Activated CD8-positive, alpha-beta memory T cell treated with anti-CD3 and anti-CD28 coated beads for 24 hours (primary cell): ENCODE measurements around the gene RGS17.
"Not testable (repeated sequence)": the region's sequence is repeated elsewhere in the genome, so short reads cannot be mapped to it uniquely, and the experiment has no call there.

Source experiments
- DNase-seq: peaks from one replicate; pipeline ENCODE4 v3.0.0-alpha.2; 2020

Gene RGS17

GRCh38 chr6:153121311-153121710 lies 9.8 kb downstream of the RGS17 start:
- no peak for DNase-seq

- no peak for DNase-seq
These were observed 12.8 kb downstream of the RGS17 start for GRCh38 chr6:153117986-153118879.

- not testable (repeated sequence) for DNase-seq
These were observed 20.0 kb downstream of the RGS17 start for GRCh38 chr6:153111082-153111481.

GRCh38 chr6:153110612-153111011 lies 20.5 kb downstream of the RGS17 start:
- DNase-seq = not testable (repeated sequence)

- no peak for DNase-seq
These were observed 22.8 kb downstream of the RGS17 start for GRCh38 chr6:153108315-153108714.

- no peak for DNase-seq
These were observed 25.1 kb downstream of the RGS17 start for GRCh38 chr6:153106021-153106420.

GRCh38 chr6:153104220-153104619 lies 26.9 kb downstream of the RGS17 start:
- DNase-seq = no peak

GRCh38 chr6:153103319-153103655 lies 27.8 kb downstream of the RGS17 start:
- DNase-seq = no peak

GRCh38 chr6:153102605-153103318 lies 28.3 kb downstream of the RGS17 start:
- DNase-seq = no peak

- no peak for DNase-seq
These were observed 29.6 kb downstream of the RGS17 start for GRCh38 chr6:153101461-153101860.

- no peak for DNase-seq
These were observed 31.4 kb downstream of the RGS17 start for GRCh38 chr6:153099636-153100035.

- DNase-seq = no peak
These were observed 34.3 kb downstream of the RGS17 start for GRCh38 chr6:153096792-153097191.

GRCh38 chr6:153096031-153096430 lies 35.1 kb downstream of the RGS17 start:
- DNase-seq = no peak

GRCh38 chr6:153092082-153093013 lies 38.7 kb downstream of the RGS17 start:
- no peak for DNase-seq

- no peak for DNase-seq
These were observed 40.7 kb downstream of the RGS17 start for GRCh38 chr6:153090241-153090930.

- no peak for DNase-seq
These were observed 42.3 kb downstream of the RGS17 start for GRCh38 chr6:153088796-153089195.

- no peak for DNase-seq
These were observed 43.6 kb downstream of the RGS17 start for GRCh38 chr6:153087436-153087835.

- DNase-seq = no peak
These were observed 44.7 kb downstream of the RGS17 start for GRCh38 chr6:153086225-153086990.

GRCh38 chr6:153085239-153085638 lies 45.8 kb downstream of the RGS17 start:
- no peak for DNase-seq

GRCh38 chr6:153084393-153084792 lies 46.7 kb downstream of the RGS17 start:
- no peak for DNase-seq

- DNase-seq = no peak
These were observed 47.2 kb downstream of the RGS17 start for GRCh38 chr6:153083869-153084268.

GRCh38 chr6:153081914-153082313 lies 49.2 kb downstream of the RGS17 start:
- no peak for DNase-seq
